Tibial artery (tissue), 4 donors: ENCODE results near the gene SMIM23.

Source experiments
- DNase-seq, 2 donors: peaks; one replicate each; pipeline ENCODE4 v3.0.0-alpha.2; 2019
- H3K27ac ChIP-seq, 2 donors: fragments of 200-600 bp; sonication (generic) in 1 of 2; 1 replicate in 1 of 2; 2 replicates in 1 of 2; pipeline ENCODE4 v1.5.1; 2018 to 2019; ENCODE audit warnings: mild to moderate bottlenecking in 1 of 2
- H3K27me3 ChIP-seq, 2 donors: fragments of 200-600 bp; sonication (generic) in 1 of 2; one replicate each; pipeline versions ENCODE4 v1.5.1 to v1.6.0; 2016 to 2019
- H3K36me3 ChIP-seq, 3 donors: fragments of 200-600 bp; sonication (generic) in 2 of 3; one replicate each; pipeline ENCODE4 v1.5.1; 2016 to 2019; ENCODE audit warnings: mild to moderate bottlenecking in 2 of 3
- H3K4me1 ChIP-seq, 4 donors: fragments of 200-600 bp; sonication (generic) in 2 of 4; 1 replicate in 3 of 4; 2 replicates in 1 of 4; pipeline ENCODE4 v1.5.1; 2016 to 2019
- H3K4me3 ChIP-seq, 2 donors: fragments of 200-600 bp; sonication (generic) in 1 of 2; 1 replicate in 1 of 2; 2 replicates in 1 of 2; pipeline ENCODE4 v1.5.1; 2018 to 2019; ENCODE audit warnings: mild to moderate bottlenecking in 2 of 2
- H3K9me3 ChIP-seq, 3 donors: fragments of 200-600 bp; sonication (generic) in 1 of 3; one replicate each; pipeline ENCODE4 v1.5.1; 2016 to 2019
- intact Hi-C: fragments of 100-400 bp; cut with DNase I; formaldehyde crosslinking; loops from one replicate; pipeline ENCODE4 v1.15.0; 2023; ENCODE audit warnings: low total_unique reads
- TF ChIP-seq, protein P1 (sequence below), 2 experiments: fragments of 200-600 bp in 1 of 2; fragments of 450-650 bp in 1 of 2; IDR thresholded peaks; one replicate each; pipeline ENCODE4 v1.5.1; 2017 to 2019; ENCODE audit warnings: antibody characterized with exemption in 2 of 2, mild to moderate bottlenecking in 1 of 2, moderate library complexity in 1 of 2

The SMIM23 gene

DNA sequence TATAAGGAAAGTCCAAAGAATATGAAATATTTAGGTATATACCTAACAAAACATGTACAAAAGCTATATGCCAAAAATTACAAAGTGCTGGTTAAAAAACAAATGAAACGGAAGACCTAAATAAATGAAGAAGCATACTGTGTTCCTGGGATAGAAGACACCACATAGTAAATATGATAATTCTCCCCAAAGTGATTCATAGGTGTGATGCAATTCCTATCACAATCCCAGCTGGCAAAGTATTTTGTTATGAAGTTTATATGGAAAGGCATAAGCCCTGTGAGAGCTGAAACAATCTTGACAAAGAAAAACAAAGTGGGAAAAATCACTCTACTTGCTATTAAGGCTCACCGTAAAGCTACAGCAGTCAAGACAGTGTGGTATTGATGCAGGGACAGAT lies 2.6 kb upstream of the SMIM23 start:
- DNase-seq: no peak
- no peaks in the 10 kb centered on the region for H3K9me3 ChIP-seq
- H3K36me3 ChIP-seq: no peaks in the 10 kb centered on the region
- intact Hi-C loops: no loop called here
- TF ChIP-seq, protein P1, sequence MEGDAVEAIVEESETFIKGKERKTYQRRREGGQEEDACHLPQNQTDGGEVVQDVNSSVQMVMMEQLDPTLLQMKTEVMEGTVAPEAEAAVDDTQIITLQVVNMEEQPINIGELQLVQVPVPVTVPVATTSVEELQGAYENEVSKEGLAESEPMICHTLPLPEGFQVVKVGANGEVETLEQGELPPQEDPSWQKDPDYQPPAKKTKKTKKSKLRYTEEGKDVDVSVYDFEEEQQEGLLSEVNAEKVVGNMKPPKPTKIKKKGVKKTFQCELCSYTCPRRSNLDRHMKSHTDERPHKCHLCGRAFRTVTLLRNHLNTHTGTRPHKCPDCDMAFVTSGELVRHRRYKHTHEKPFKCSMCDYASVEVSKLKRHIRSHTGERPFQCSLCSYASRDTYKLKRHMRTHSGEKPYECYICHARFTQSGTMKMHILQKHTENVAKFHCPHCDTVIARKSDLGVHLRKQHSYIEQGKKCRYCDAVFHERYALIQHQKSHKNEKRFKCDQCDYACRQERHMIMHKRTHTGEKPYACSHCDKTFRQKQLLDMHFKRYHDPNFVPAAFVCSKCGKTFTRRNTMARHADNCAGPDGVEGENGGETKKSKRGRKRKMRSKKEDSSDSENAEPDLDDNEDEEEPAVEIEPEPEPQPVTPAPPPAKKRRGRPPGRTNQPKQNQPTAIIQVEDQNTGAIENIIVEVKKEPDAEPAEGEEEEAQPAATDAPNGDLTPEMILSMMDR (IDR thresholded peaks at IDR 0.05): no peak
- H3K4me1 ChIP-seq: no peaks in the 10 kb centered on the region
- no peak overlapping the region for H3K4me3 ChIP-seq
- H3K27ac ChIP-seq: no peak overlapping the region
- peaks cover 0 to 14% of the 10 kb centered on the region in 2 donors for H3K27me3 ChIP-seq

DNA sequence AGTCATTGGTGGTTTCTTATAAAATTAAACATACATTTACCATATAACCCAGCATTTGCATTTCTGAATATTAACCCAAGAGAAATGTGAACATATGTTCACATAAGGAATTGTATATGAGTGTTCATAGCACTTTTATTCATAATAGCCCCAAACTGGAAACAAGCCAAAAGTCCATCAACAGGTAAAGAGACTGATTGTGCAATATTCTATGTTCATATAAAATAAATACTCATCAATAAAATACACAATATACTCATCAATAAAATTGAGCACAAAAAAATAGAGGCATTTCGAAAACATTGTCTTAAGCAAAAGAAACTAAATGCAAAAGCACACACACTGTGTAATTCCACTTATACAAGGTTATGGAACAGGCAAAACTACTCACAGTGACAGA lies 3.7 kb downstream of the SMIM23 start:
- no peak overlapping the region for H3K4me3 ChIP-seq
- no peaks in the 10 kb centered on the region for H3K4me1 ChIP-seq
- intact Hi-C loops: no loop called here
- H3K27me3 ChIP-seq: no peaks in the 10 kb centered on the region
- no peak overlapping the region for H3K27ac ChIP-seq
- H3K36me3 ChIP-seq: no peaks in the 10 kb centered on the region
- no peaks in the 10 kb centered on the region for H3K9me3 ChIP-seq
- TF ChIP-seq, protein P1 (IDR thresholded peaks at IDR 0.05): no peak
- DNase-seq: no peak

DNA sequence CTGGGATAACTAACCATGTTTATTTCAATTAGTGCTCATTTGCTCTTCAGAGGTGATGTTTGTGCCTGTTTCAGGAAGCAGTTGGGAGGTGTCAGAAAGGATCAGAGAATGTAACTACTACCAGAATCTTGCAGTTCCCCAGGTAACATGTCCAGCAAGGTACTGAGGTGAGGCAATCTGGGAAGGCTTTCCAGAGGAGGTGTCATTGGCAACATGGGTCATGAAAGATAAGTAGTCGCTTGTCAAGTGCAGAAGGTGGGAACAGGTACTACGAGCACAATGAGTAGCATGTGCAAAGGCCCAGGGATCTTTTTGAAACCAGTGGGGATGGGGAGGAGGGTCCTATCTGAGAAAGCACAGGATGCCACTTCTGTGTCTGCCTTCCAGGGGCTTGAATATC lies 4.8 kb downstream of the SMIM23 start:
- intact Hi-C loops: no loop called here
- Histone ChIP-seq H3K4me1 (no peaks in the 10 kb centered on the region), H3K27ac (no peak overlapping the region), H3K36me3 (no peaks in the 10 kb centered on the region), H3K9me3 (no peaks in the 10 kb centered on the region), H3K4me3 (no peak overlapping the region), H3K27me3 (no peaks in the 10 kb centered on the region)
- DNase-seq: no peak
- TF ChIP-seq, protein P1 (IDR thresholded peaks at IDR 0.05): no peak

DNA sequence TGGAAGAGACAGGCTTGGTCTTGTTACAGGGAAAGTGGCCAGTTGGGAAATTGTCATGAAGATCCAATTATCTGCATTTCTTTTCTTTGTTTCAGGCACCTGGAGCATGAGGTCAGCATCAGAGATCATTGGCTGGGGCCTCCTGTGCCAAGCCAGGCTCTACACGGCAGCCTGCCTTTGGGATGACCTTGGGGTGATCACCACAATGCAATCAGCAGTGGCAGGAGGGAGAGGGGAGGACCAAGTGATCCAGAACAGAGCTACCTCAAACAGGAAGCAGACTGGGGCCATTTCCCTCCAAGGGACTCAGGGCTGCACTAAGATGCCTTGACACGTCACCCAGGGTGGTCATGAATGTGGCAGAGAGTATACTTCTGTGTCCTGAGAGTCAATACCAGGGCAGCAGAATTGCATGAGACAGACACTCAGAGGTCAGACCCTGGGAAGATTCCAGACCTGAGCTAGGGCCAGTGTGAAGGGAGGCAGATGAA lies 8.9 kb downstream of the SMIM23 start:
- intact Hi-C loops: no loop called here
- H3K4me3 ChIP-seq: no peak overlapping the region
- no peaks in the 10 kb centered on the region for H3K9me3 ChIP-seq
- H3K27ac ChIP-seq: no peak overlapping the region
- no peak for DNase-seq
- H3K36me3 ChIP-seq: no peaks in the 10 kb centered on the region
- peaks cover 0 to 4% of the 10 kb centered on the region in 2 donors for H3K27me3 ChIP-seq
- H3K4me1 ChIP-seq: no peaks in the 10 kb centered on the region
- TF ChIP-seq, protein P1 (IDR thresholded peaks at IDR 0.05): no peak

DNA sequence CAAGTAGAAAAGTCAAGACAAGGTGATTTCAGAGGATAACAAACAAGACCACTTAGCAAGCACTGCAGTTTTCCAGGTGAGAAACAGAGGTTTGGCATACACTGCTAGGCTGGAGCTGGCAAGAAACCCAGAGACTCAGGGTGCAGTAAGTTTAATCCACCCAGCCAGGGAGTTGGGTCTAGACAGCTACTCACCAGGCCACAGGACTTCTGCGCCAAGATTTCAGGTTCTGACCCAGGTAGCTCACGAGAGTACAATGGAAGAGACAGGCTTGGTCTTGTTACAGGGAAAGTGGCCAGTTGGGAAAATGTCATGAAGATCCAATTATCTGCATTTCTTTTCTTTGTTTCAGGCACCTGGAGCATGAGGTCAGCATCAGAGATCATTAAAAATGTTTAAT lies 9.8 kb downstream of the SMIM23 start:
- Histone ChIP-seq H3K4me3 (no peak overlapping the region), H3K9me3 (no peaks in the 10 kb centered on the region), H3K27me3 (peaks cover 0 to 4% of the 10 kb centered on the region in 2 donors), H3K4me1 (no peaks in the 10 kb centered on the region), H3K36me3 (no peaks in the 10 kb centered on the region), H3K27ac (no peak overlapping the region)
- TF ChIP-seq, protein P1 (IDR thresholded peaks at IDR 0.05): no peak
- intact Hi-C loops: no loop called here
- no peak for DNase-seq

DNA sequence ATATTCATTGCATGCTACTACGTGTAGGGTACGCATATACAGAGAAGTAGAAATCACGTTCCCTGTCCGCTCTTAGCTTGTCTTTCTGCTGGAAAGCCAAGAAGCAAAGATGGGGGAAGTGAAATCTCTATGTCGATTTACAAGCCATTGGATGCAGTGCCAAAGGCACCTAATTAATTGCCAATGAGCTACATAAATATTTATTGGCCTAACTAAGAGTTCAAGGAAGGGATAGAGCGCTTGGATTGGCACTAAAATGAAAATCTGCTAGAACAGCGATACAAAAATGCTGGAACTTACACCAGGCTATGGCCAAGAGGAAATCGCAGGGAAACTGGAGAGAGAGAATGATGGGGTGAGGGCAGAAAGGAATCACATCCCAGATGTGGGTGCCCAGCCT lies 10.8 kb downstream of the SMIM23 start:
- Histone ChIP-seq H3K4me1 (no peaks in the 10 kb centered on the region), H3K27me3 (peaks cover 0 to 4% of the 10 kb centered on the region in 2 donors), H3K36me3 (no peaks in the 10 kb centered on the region), H3K4me3 (no peak overlapping the region), H3K9me3 (no peaks in the 10 kb centered on the region), H3K27ac (no peak overlapping the region)
- TF ChIP-seq, protein P1 (IDR thresholded peaks at IDR 0.05): no peak
- intact Hi-C loops: no loop called here
- no peak for DNase-seq
